Body of pancreas (tissue), 4 donors: Measurements from ENCODE around the gene OR2A1.
"Not testable (repeated sequence)": the region's sequence is repeated elsewhere in the genome, so short reads cannot be mapped to it uniquely, and the experiment has no call there.

Experiments
- CTCF ChIP-seq, 7 experiments: fragments of 450-650 bp in 4 of 7; fragments of 200-600 bp in 3 of 7; sonication (generic) in 3 of 7; IDR thresholded peaks; one replicate each; pipeline ENCODE4 v1.5.1; 2016 to 2019; ENCODE audit warnings: antibody characterized with exemption in 7 of 7
- POLR2A ChIP-seq, 3 donors: fragments of 450-650 bp; IDR thresholded peaks; one replicate each; pipeline ENCODE4 v1.6.1; 2016; ENCODE audit warnings: antibody characterized with exemption in 3 of 3, mild to moderate bottlenecking in 2 of 3

- not testable (repeated sequence) for TF ChIP-seq CTCF, POLR2A (IDR thresholded peaks at IDR 0.05)
Observed at GRCh38 chr7:144348625-144349024, 36.4 kb downstream of the OR2A1 start.
